ENCODE data around the gene RDH13.

Gene RDH13

GRCh38 chr19:55050749-55051532, 12.0 kb downstream of the RDH13 start:
- no peaks in the 10 kb centered on the region for H3K9me3 ChIP-seq (ENCODE audit: control insufficient read depth in 1 of 2, low read length in 2 of 2)
- H3K36me3 ChIP-seq (ENCODE audit: control insufficient read depth in 1 of 2, insufficient read depth in 2 of 2, low read length in 2 of 2): peaks cover 27 to 76% of the 10 kb centered on the region in 2 donors
- no peaks in the 10 kb centered on the region for H3K27me3 ChIP-seq (ENCODE audit: low read depth, low read length)
- H3K27ac ChIP-seq (ENCODE audit: low read length): no peak overlapping the region
- no peak overlapping the region for H3K4me3 ChIP-seq (ENCODE audit: low read depth in 1 of 2, low read length in 2 of 2)
- no peaks in the 10 kb centered on the region for H3K4me1 ChIP-seq (ENCODE audit: control insufficient read depth in 1 of 2, insufficient read depth in 2 of 2, low read length in 2 of 2)

GRCh38 chr19:55048446-55048845, 14.5 kb downstream of the RDH13 start:
- H3K36me3 ChIP-seq (ENCODE audit: control insufficient read depth in 1 of 2, insufficient read depth in 2 of 2, low read length in 2 of 2): peaks cover 27 to 73% of the 10 kb centered on the region in 2 donors
- H3K27me3 ChIP-seq (ENCODE audit: low read depth, low read length): no peaks in the 10 kb centered on the region
- no peaks in the 10 kb centered on the region for H3K4me1 ChIP-seq (ENCODE audit: control insufficient read depth in 1 of 2, insufficient read depth in 2 of 2, low read length in 2 of 2)
- H3K9me3 ChIP-seq (ENCODE audit: control insufficient read depth in 1 of 2, low read length in 2 of 2): no peaks in the 10 kb centered on the region
- no peak overlapping the region for H3K27ac ChIP-seq (ENCODE audit: low read length)
- H3K4me3 ChIP-seq (ENCODE audit: low read depth in 1 of 2, low read length in 2 of 2): no peak overlapping the region

- Histone ChIP-seq H3K27me3 (ENCODE audit: low read depth, low read length) (no peaks in the 10 kb centered on the region), H3K9me3 (ENCODE audit: control insufficient read depth in 1 of 2, low read length in 2 of 2) (no peaks in the 10 kb centered on the region), H3K4me1 (ENCODE audit: control insufficient read depth in 1 of 2, insufficient read depth in 2 of 2, low read length in 2 of 2) (no peaks in the 10 kb centered on the region), H3K4me3 (ENCODE audit: low read depth in 1 of 2, low read length in 2 of 2) (no peak overlapping the region), H3K36me3 (ENCODE audit: control insufficient read depth in 1 of 2, insufficient read depth in 2 of 2, low read length in 2 of 2) (peaks cover 27 to 77% of the 10 kb centered on the region in 2 donors), H3K27ac (ENCODE audit: low read length) (no peak overlapping the region)
Measured at GRCh38 chr19:55047951-55048350, 15.0 kb downstream of the RDH13 start.

GRCh38 chr19:55046975-55047622, 15.8 kb downstream of the RDH13 start:
- no peak overlapping the region for H3K27ac ChIP-seq (ENCODE audit: low read length)
- H3K4me3 ChIP-seq (ENCODE audit: low read depth in 1 of 2, low read length in 2 of 2): no peak overlapping the region
- no peaks in the 10 kb centered on the region for H3K4me1 ChIP-seq (ENCODE audit: control insufficient read depth in 1 of 2, insufficient read depth in 2 of 2, low read length in 2 of 2)
- no peaks in the 10 kb centered on the region for H3K27me3 ChIP-seq (ENCODE audit: low read depth, low read length)
- H3K36me3 ChIP-seq (ENCODE audit: control insufficient read depth in 1 of 2, insufficient read depth in 2 of 2, low read length in 2 of 2): peaks cover 27 to 80% of the 10 kb centered on the region in 2 donors
- no peaks in the 10 kb centered on the region for H3K9me3 ChIP-seq (ENCODE audit: control insufficient read depth in 1 of 2, low read length in 2 of 2)

- no peak overlapping the region for H3K4me3 ChIP-seq (ENCODE audit: low read depth in 1 of 2, low read length in 2 of 2)
- H3K36me3 ChIP-seq (ENCODE audit: control insufficient read depth in 1 of 2, insufficient read depth in 2 of 2, low read length in 2 of 2): peaks cover 27 to 61% of the 10 kb centered on the region in 2 donors
- H3K27ac ChIP-seq (ENCODE audit: low read length): no peak overlapping the region
- no peaks in the 10 kb centered on the region for H3K4me1 ChIP-seq (ENCODE audit: control insufficient read depth in 1 of 2, insufficient read depth in 2 of 2, low read length in 2 of 2)
- H3K27me3 ChIP-seq (ENCODE audit: low read depth, low read length): no peaks in the 10 kb centered on the region
- H3K9me3 ChIP-seq (ENCODE audit: control insufficient read depth in 1 of 2, low read length in 2 of 2): no peaks in the 10 kb centered on the region
Measured at GRCh38 chr19:55044771-55045716, 17.9 kb downstream of the RDH13 start.

GRCh38 chr19:55044286-55044685, 18.7 kb downstream of the RDH13 start:
- Histone ChIP-seq H3K4me3 (ENCODE audit: low read depth in 1 of 2, low read length in 2 of 2) (no peak overlapping the region), H3K27ac (ENCODE audit: low read length) (no peak overlapping the region), H3K4me1 (ENCODE audit: control insufficient read depth in 1 of 2, insufficient read depth in 2 of 2, low read length in 2 of 2) (no peaks in the 10 kb centered on the region), H3K36me3 (ENCODE audit: control insufficient read depth in 1 of 2, insufficient read depth in 2 of 2, low read length in 2 of 2) (peaks cover 27 to 60% of the 10 kb centered on the region in 2 donors), H3K9me3 (ENCODE audit: control insufficient read depth in 1 of 2, low read length in 2 of 2) (no peaks in the 10 kb centered on the region), H3K27me3 (ENCODE audit: low read depth, low read length) (no peaks in the 10 kb centered on the region)

GRCh38 chr19:55042688-55043087, 20.3 kb downstream of the RDH13 start:
- Histone ChIP-seq H3K4me1 (ENCODE audit: control insufficient read depth in 1 of 2, insufficient read depth in 2 of 2, low read length in 2 of 2) (no peaks in the 10 kb centered on the region), H3K27me3 (ENCODE audit: low read depth, low read length) (no peaks in the 10 kb centered on the region), H3K36me3 (ENCODE audit: control insufficient read depth in 1 of 2, insufficient read depth in 2 of 2, low read length in 2 of 2) (peaks cover 15 to 45% of the 10 kb centered on the region in 2 donors), H3K9me3 (ENCODE audit: control insufficient read depth in 1 of 2, low read length in 2 of 2) (no peaks in the 10 kb centered on the region), H3K27ac (ENCODE audit: low read length) (no peak overlapping the region), H3K4me3 (ENCODE audit: low read depth in 1 of 2, low read length in 2 of 2) (no peak overlapping the region)

- no peaks in the 10 kb centered on the region for H3K4me1 ChIP-seq (ENCODE audit: control insufficient read depth in 1 of 2, insufficient read depth in 2 of 2, low read length in 2 of 2)
- H3K27me3 ChIP-seq (ENCODE audit: low read depth, low read length): no peaks in the 10 kb centered on the region
- H3K4me3 ChIP-seq (ENCODE audit: low read depth in 1 of 2, low read length in 2 of 2): no peak overlapping the region
- no peak overlapping the region for H3K27ac ChIP-seq (ENCODE audit: low read length)
- H3K36me3 ChIP-seq (ENCODE audit: control insufficient read depth in 1 of 2, insufficient read depth in 2 of 2, low read length in 2 of 2): peaks cover 12 to 42% of the 10 kb centered on the region in 2 donors
- no peaks in the 10 kb centered on the region for H3K9me3 ChIP-seq (ENCODE audit: control insufficient read depth in 1 of 2, low read length in 2 of 2)
Measured at GRCh38 chr19:55042344-55042678, 20.6 kb downstream of the RDH13 start.

- no peak overlapping the region for H3K27ac ChIP-seq (ENCODE audit: low read length)
- H3K36me3 ChIP-seq (ENCODE audit: control insufficient read depth in 1 of 2, insufficient read depth in 2 of 2, low read length in 2 of 2): peaks cover 7 to 36% of the 10 kb centered on the region in 2 donors
- no peak overlapping the region for H3K4me3 ChIP-seq (ENCODE audit: low read depth in 1 of 2, low read length in 2 of 2)
Measured at GRCh38 chr19:55041627-55042343, 21.2 kb downstream of the RDH13 start.

GRCh38 chr19:55041244-55041626, 21.7 kb downstream of the RDH13 start:
- Histone ChIP-seq H3K4me1 (ENCODE audit: control insufficient read depth in 1 of 2, insufficient read depth in 2 of 2, low read length in 2 of 2) (no peaks in the 10 kb centered on the region), H3K27me3 (ENCODE audit: low read depth, low read length) (no peaks in the 10 kb centered on the region), H3K27ac (ENCODE audit: low read length) (no peak overlapping the region), H3K36me3 (ENCODE audit: control insufficient read depth in 1 of 2, insufficient read depth in 2 of 2, low read length in 2 of 2) (peaks cover 6 to 32% of the 10 kb centered on the region in 2 donors), H3K9me3 (ENCODE audit: control insufficient read depth in 1 of 2, low read length in 2 of 2) (no peaks in the 10 kb centered on the region), H3K4me3 (ENCODE audit: low read depth in 1 of 2, low read length in 2 of 2) (no peak overlapping the region)

More at GRCh38 chr19:55041627-55042343, 21.2 kb downstream of the RDH13 start:
- Histone ChIP-seq H3K27me3 (ENCODE audit: low read depth, low read length) (no peaks in the 10 kb centered on the region), H3K9me3 (ENCODE audit: control insufficient read depth in 1 of 2, low read length in 2 of 2) (no peaks in the 10 kb centered on the region), H3K4me1 (ENCODE audit: control insufficient read depth in 1 of 2, insufficient read depth in 2 of 2, low read length in 2 of 2) (no peaks in the 10 kb centered on the region)
